MM.1S (cell line): ENCODE results near the gene ZNF329.

Source experiments
- EZH2 ChIP-seq: fragments of 300-600 bp; sonication (generic); optimal IDR thresholded peaks from 2 replicates; pipeline ENCODE3; 2017; ENCODE audit warnings: low read depth, mild to moderate bottlenecking, antibody characterized with exemption, low read length, mixed read lengths
- EZH2phosphoT487 ChIP-seq: fragments of 300-600 bp; sonication (generic); IDR thresholded peaks from 2 replicates; pipeline ENCODE4 v1.6.1; 2018; ENCODE audit warnings: antibody characterized with exemption, low read length
- TF ChIP-seq, protein P1 (sequence below): fragments of 300-600 bp; sonication (generic); IDR thresholded peaks from 2 replicates; pipeline ENCODE4 v1.5.1; 2016; ENCODE audit warnings: antibody characterized with exemption, low read length, mixed read lengths

DNA sequence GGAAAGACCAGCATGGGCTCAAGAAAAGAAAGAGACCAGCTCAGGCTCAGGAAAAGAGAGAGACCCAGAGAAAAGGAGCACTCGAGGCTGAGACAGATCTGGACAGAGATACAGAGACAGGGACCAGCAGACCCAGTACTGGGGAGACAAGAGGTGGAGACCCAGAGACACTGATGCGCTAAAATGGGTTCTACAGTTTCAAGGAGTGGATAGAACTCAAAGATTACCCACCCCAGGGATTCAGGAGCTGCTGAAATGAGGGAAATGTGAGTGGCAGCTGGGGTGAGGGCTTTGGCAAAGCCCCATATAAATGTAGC is 51.9 kb downstream of the ZNF329 start:
- TF ChIP-seq, protein P1, sequence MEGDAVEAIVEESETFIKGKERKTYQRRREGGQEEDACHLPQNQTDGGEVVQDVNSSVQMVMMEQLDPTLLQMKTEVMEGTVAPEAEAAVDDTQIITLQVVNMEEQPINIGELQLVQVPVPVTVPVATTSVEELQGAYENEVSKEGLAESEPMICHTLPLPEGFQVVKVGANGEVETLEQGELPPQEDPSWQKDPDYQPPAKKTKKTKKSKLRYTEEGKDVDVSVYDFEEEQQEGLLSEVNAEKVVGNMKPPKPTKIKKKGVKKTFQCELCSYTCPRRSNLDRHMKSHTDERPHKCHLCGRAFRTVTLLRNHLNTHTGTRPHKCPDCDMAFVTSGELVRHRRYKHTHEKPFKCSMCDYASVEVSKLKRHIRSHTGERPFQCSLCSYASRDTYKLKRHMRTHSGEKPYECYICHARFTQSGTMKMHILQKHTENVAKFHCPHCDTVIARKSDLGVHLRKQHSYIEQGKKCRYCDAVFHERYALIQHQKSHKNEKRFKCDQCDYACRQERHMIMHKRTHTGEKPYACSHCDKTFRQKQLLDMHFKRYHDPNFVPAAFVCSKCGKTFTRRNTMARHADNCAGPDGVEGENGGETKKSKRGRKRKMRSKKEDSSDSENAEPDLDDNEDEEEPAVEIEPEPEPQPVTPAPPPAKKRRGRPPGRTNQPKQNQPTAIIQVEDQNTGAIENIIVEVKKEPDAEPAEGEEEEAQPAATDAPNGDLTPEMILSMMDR: no peak
- TF ChIP-seq EZH2 (no peak), EZH2phosphoT487 (no peak)
